IMR-90 (cell line): Measurements from ENCODE around the gene HTT.

Experiments
- CEBPB ChIP-seq: IDR thresholded peaks from 2 replicates; pipeline ENCODE4 v1.6.1; 2012; ENCODE audit warnings: low read depth, low read length, improper control_type of control experiment
- CTCF ChIP-seq: conservative IDR thresholded peaks from 2 replicates; pipeline ENCODE4 v1.5.1; 2012; ENCODE audit warnings: mild to moderate bottlenecking, low read depth, low read length, improper control_type of control experiment
- MAFK ChIP-seq: IDR thresholded peaks from 2 replicates; pipeline ENCODE4 v1.6.1; 2012; ENCODE audit warnings: low read depth, low read length, improper control_type of control experiment
- MAZ ChIP-seq: IDR thresholded peaks from 2 replicates; pipeline ENCODE4 v1.6.1; 2012; ENCODE audit warnings: low read depth, mild to moderate bottlenecking, low read length, improper control_type of control experiment, moderate library complexity, borderline replicate concordance
- POLR2A ChIP-seq: IDR thresholded peaks from 2 replicates; pipeline ENCODE4 v1.6.1; 2012; ENCODE audit warnings: mild to moderate bottlenecking, low read depth, low read length
- RAD21 ChIP-seq: IDR thresholded peaks from 2 replicates; pipeline ENCODE4 v1.6.1; 2012; ENCODE audit warnings: low read length, improper control_type of control experiment
- RCOR1 ChIP-seq: IDR thresholded peaks from 2 replicates; pipeline ENCODE4 v1.6.1; 2012; ENCODE audit warnings: mild to moderate bottlenecking, low read length, improper control_type of control experiment; ENCODE audit not compliant: insufficient replicate concordance
- SMC3 ChIP-seq: fragments of 150-350 bp; IDR thresholded peaks from 2 replicates; pipeline ENCODE4 v1.6.1; 2016; ENCODE audit warnings: low read depth, mild to moderate bottlenecking, antibody characterized with exemption, low read length, moderate library complexity
- USF2 ChIP-seq: fragments of 150-350 bp; IDR thresholded peaks from 2 replicates; pipeline ENCODE4 v1.6.1; 2017; ENCODE audit warnings: mild to moderate bottlenecking, antibody characterized with exemption, low read length, low read depth

- TF ChIP-seq RAD21 = no peak
- TF ChIP-seq POLR2A = no peak
- no peak for TF ChIP-seq USF2
- TF ChIP-seq CTCF = no peak
- TF ChIP-seq MAFK = no peak
- no peak for TF ChIP-seq CEBPB
- TF ChIP-seq MAZ = no peak
- no peak for TF ChIP-seq SMC3
- no peak for TF ChIP-seq RCOR1
Measured at GRCh38 chr4:3235030-3235345, 160.5 kb downstream of the HTT start.
